ENCODE data around the gene RNF225. TPM values are rescaled to one million over a fixed set of nuclear protein-coding genes. Genes with fewer than 3 reads are reported as not detected.

Gene RNF225
- total RNA-seq, 1 experiment from 2014 or later = 0.61 TPM

- peak; percentile 27 for TF ChIP-seq CTCF (IDR thresholded peaks at IDR 0.05; ENCODE audit: unreplicated experiment)
- intact Hi-C loops (cut with micrococcal nuclease; ENCODE audit: unreplicated experiment) = no loop called here
- DNase-seq = peak; percentile 57
- peak overlapping the region; percentile 29 for H3K4me3 Mint-ChIP-seq (ENCODE audit: low read depth, unreplicated experiment)
- H3K4me1 Mint-ChIP-seq (ENCODE audit: low read depth, unreplicated experiment) = peaks cover 10% of the 10 kb centered on the region
- no peaks in the 10 kb centered on the region for H3K36me3 Mint-ChIP-seq (ENCODE audit: insufficient read depth, unreplicated experiment)
- H3K27ac Mint-ChIP-seq (ENCODE audit: unreplicated experiment) = no peak overlapping the region
- H3K27me3 Mint-ChIP-seq (ENCODE audit: unreplicated experiment) = peaks cover 78% of the 10 kb centered on the region
- CTCF ChIA-PET = interaction anchor here (0.6 kb wide), 1 partner anchor 27 kb away, joined by 3 read pairs; no protein-coding TSS in a partner anchor
- BruUV-seq (replicated peaks) = no TSS peak
- no peaks in the 10 kb centered on the region for H3K9me3 Mint-ChIP-seq (ENCODE audit: low read depth, unreplicated experiment)
Measured at GRCh38 chr19:58350001-58350861, 45.2 kb upstream of the RNF225 start.

- no peaks in the 10 kb centered on the region for H3K36me3 Mint-ChIP-seq (ENCODE audit: insufficient read depth, unreplicated experiment)
- H3K9me3 Mint-ChIP-seq (ENCODE audit: low read depth, unreplicated experiment) = no peaks in the 10 kb centered on the region
- H3K27ac Mint-ChIP-seq (ENCODE audit: unreplicated experiment) = no peak overlapping the region
- peaks cover 10% of the 10 kb centered on the region for H3K4me1 Mint-ChIP-seq (ENCODE audit: low read depth, unreplicated experiment)
- TF ChIP-seq CTCF (IDR thresholded peaks at IDR 0.05; ENCODE audit: unreplicated experiment) = no peak
- CTCF ChIA-PET = no interaction called here
- no TSS peak for BruUV-seq (replicated peaks)
- intact Hi-C loops (cut with micrococcal nuclease; ENCODE audit: unreplicated experiment) = no loop called here
- no peak for DNase-seq
- peak overlapping the region; percentile 29 for H3K4me3 Mint-ChIP-seq (ENCODE audit: low read depth, unreplicated experiment)
- peaks cover 71% of the 10 kb centered on the region for H3K27me3 Mint-ChIP-seq (ENCODE audit: unreplicated experiment)
Measured at GRCh38 chr19:58350871-58351557, 44.4 kb upstream of the RNF225 start.

GRCh38 chr19:58351558-58351878, 43.9 kb upstream of the RNF225 start:
- Mint-ChIP-seq H3K27me3 (ENCODE audit: unreplicated experiment) (peaks cover 65% of the 10 kb centered on the region), H3K4me3 (ENCODE audit: low read depth, unreplicated experiment) (no peak overlapping the region), H3K36me3 (ENCODE audit: insufficient read depth, unreplicated experiment) (no peaks in the 10 kb centered on the region), H3K4me1 (ENCODE audit: low read depth, unreplicated experiment) (peaks cover 10% of the 10 kb centered on the region), H3K27ac (ENCODE audit: unreplicated experiment) (no peak overlapping the region), H3K9me3 (ENCODE audit: low read depth, unreplicated experiment) (no peaks in the 10 kb centered on the region)
- intact Hi-C loops (cut with micrococcal nuclease; ENCODE audit: unreplicated experiment) = no loop called here
- DNase-seq = no peak
- CTCF ChIA-PET = no interaction called here
- no peak for TF ChIP-seq CTCF (IDR thresholded peaks at IDR 0.05; ENCODE audit: unreplicated experiment)
- no TSS peak for BruUV-seq (replicated peaks)

- Mint-ChIP-seq H3K36me3 (ENCODE audit: insufficient read depth, unreplicated experiment) (no peaks in the 10 kb centered on the region), H3K4me3 (ENCODE audit: low read depth, unreplicated experiment) (no peak overlapping the region), H3K27ac (ENCODE audit: unreplicated experiment) (no peak overlapping the region), H3K27me3 (ENCODE audit: unreplicated experiment) (peaks cover 59% of the 10 kb centered on the region), H3K4me1 (ENCODE audit: low read depth, unreplicated experiment) (peaks cover 10% of the 10 kb centered on the region), H3K9me3 (ENCODE audit: low read depth, unreplicated experiment) (no peaks in the 10 kb centered on the region)
- CTCF ChIA-PET = no interaction called here
- no peak for DNase-seq
- no TSS peak for BruUV-seq (replicated peaks)
- intact Hi-C loops (cut with micrococcal nuclease; ENCODE audit: unreplicated experiment) = no loop called here
- TF ChIP-seq CTCF (IDR thresholded peaks at IDR 0.05; ENCODE audit: unreplicated experiment) = no peak
Measured at GRCh38 chr19:58351990-58352755, 43.3 kb upstream of the RNF225 start.
